C4-2B (cell line): ENCODE data around the gene MIS18BP1.

ENCODE experiments used
- CTCF ChIP-seq: fragments of 450-650 bp; conservative IDR thresholded peaks from 2 replicates; pipeline ENCODE4 v1.5.1; 2017; ENCODE audit warnings: mild to moderate bottlenecking
- ZFX ChIP-seq: fragments of 450-650 bp; IDR thresholded peaks from 2 replicates; pipeline ENCODE4 v1.6.1; 2017

DNA sequence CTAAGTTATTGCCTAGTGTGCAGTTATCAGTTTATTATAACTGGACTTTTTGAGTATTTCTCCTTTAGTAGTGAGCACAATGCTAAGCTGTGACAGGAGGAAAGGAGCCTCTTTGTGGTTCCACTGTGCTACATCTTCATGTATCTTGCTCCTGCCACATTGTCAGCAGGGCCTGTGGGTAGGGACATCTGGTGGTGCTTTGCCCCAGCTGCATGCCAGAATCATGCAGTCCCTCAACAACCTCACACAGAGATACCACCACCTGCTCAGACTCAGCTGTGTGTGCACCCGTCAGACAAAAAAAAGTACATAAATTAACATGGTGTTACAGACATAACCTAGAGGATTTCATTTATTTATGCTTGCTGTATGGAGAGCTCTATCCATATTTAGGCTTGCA is 51.1 kb downstream of the MIS18BP1 start:
- TF ChIP-seq CTCF = peak; percentile 18
- TF ChIP-seq ZFX = no peak
